ENCODE data around the gene UGT2A1.

- TF ChIP-seq CTCF (optimal IDR thresholded peaks at IDR 0.05 in 1 of 3, IDR thresholded peaks at IDR 0.05 in 1 of 3, conservative IDR thresholded peaks at IDR 0.05 in 1 of 3; ENCODE audit: extremely low read depth in 1 of 3, insufficient read depth in 2 of 3, low read length in 3 of 3): no peak
- no peak for TF ChIP-seq EZH2 (IDR thresholded peaks at IDR 0.05; ENCODE audit: low read length)
These were observed 3.7 kb upstream of the UGT2A1 start for GRCh38 chr4:69656653-69657158.

All from keratinocyte (primary cell).